NCI-H1930 (cell line): Measurements from ENCODE around the gene TAF6L.
"Not testable (repeated sequence)": the region's sequence is repeated elsewhere in the genome, so short reads cannot be mapped to it uniquely, and the experiment has no call there.

Experiments
- DNase-seq, 2 experiments: peaks; one replicate each; lab custom pipeline; 2025; lab: John Stamatoyannopoulos, UW

Gene TAF6L

DNA sequence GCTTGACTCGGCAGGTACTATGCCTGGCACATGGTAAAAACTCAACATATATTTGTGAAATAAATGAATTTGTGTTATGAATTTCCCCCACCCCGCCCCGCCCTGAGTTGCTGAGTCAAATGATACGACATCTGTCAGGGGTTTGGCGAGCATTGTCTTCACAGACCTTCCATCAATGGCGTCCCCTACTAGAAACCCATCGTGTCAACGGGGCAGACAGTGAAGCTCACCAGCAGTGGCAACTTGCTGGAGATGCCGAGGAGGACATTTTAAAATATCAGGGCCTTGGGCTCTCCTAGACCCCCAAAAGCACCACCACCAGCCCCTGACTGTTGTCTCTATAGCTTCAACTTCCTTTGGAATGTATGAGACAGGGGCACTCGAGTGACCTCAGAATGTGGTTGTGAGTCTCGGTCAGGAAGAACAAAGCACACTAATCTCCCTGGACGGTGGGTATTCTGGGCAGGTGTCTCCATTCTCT is 34.8 kb downstream of the TAF6L start:
- DNase-seq, result no peak

DNA sequence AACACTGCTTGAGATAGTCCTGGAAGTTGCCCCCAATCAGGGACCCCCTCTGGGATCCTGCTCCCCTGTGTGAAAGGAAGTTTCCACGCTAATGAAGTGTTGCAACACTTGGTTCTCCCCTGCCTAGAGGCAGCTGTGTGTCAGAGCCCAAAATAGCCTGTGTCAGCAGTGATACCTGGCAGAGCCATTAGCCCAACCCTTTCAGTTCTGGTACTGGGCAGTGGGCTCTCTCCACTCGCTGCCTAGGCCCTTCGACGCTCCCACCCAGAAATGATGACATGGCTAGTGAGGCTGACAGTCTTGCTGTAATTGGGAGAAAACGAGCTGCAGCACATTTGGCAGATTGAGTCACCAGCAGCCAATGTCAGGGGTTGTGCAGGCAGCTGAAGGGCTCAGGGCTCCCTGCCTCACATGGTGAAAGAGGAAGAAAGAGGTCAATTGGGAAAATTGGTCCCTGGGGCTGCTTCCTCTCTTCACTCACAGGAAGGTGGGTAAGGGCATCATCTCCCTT is 35.5 kb downstream of the TAF6L start:
- no peak for DNase-seq

DNA sequence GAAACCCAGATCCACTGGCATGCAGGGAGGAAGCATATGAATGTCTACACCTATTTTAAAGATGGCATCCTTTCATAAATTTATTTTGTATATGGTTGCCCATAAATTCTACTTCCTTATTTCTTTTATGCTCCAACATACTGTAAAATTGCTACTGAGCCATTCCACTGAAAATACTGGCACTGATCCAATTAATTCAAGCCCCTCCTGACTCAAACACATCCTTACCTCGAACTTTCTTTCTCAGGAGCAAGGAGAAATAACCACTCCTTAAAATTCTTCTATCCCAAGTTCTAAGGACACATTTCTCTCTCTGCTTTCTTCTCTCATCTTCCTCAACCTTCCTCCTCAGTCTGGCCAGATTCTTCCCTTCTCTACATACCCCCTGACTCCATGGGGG is 39.6 kb downstream of the TAF6L start:
- DNase-seq, result no peak

DNA sequence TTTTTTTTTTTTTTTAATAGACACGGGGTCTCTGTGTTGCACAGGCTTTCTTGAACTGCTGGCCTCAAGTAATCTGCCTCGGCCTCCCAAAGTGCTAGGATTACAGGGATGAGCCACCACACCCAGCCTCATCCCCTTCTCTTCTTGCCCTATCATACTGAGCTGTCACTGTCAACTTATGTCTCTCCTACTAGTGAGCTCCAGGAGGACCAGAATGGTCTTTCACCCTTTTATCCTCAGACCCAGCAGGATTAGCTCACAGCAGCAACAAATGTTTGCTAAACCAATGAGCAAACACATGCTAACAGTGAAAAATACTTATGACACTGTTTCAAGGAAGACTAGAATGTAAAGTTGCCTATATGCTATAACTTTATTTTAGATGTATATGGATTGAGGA is 40.5 kb downstream of the TAF6L start:
- DNase-seq, result no peak

DNA sequence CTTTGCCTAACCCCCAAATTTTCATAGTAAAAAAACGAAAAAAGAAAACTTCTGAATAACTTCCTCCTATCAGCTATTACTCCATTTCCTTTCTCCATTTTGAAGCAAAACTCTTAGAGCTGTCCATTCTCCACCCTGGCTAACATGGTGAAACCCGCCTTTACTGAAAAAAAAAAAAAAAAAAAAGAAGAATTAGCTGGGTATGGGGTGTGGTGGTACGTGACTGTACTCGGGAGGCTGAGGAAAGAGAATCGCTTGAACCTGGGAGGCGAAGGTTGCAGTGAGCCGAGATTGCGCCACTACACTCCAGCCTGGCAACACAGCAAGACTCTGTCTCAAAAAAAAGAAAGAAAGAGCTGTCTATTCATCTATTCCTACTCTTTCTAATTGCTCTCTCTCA is 45.4 kb downstream of the TAF6L start:
- no peak for DNase-seq

DNA sequence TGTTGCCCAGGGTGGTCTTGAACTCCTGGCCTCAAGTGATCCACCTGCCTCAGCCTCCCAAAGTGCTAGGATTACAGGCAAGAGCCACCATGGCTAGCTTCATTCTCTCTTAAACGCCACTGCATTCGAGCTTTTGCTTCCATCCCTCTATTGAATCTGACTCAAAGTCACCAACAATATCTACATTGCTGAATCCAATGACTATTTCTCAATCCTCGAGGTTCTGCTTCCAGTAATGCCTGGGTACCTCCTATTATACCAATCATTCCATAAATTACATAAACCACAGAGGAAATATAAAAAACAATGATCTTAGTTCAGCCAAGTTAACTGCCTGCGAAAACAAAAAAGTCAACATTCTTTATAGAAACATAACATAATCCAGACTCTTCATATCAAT is 45.9 kb downstream of the TAF6L start:
- no peak for DNase-seq

DNA sequence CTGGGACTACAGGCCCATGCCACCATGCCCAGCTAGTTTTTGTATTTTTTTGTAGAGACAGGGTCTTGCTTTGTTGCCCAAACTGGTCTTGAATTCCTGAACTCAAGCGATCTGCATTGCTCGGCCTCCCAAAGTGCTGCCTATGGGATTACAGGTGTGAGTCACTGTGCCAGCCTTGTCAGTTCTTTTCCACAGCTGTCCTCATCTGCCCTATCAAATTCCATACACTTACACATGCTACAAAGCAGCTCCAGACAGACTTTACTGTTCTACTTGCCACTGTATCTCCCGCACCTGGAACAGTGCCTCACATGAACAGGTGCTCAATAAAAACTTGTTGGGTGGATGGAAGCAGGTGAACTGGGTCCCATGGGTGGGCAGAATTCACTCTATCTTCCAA is 52.5 kb downstream of the TAF6L start:
- DNase-seq, result no peak

DNA sequence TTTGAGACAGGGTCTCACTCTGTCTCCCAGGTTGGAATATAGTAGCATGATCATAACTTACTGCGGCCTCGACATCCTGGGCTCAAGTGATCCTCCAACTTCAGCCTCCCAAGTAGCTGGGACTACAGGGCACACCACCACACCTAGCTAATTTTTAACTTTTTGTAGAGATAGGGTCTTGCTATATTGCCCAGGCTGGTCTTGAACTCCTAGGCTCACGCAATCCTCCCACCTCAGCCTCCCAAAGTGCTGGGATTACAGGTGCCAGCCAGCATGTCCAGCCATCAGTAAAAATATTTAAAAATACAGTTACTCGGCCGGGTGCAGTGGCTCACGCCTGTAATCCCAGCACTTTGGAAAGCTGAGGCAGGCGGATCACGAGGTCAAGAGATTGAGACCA is 56.9 kb downstream of the TAF6L start:
- DNase-seq, result not testable (repeated sequence)

DNA sequence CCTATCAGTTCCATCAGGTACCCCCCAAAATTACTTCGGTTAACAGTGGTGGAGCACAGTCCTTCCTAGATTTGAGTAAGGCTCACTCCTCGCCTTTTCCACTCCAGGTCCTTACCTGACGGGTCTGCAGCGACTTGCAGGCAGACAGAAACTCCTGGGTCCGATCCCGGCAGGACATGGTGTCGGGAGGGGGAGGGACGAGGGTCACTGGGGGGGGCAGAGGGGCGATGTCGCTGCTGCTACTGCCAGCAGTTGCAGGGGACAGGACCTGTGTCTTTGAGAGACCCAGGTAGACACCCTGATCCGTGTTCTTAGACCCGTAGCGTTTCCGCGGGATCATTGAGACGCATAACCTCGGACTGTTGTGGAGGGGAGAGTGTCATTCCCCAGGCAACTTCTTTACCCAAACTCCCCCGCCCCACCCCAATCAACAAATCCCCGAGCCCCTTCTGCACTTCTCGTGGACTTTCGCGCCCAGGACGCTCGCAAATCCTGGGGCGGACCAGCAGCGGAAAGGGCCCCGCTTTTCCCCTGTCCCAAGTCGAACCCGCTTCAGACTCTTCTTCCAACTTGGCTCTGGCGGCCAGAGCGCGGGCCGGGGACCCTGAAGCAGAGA is 59.8 kb downstream of the TAF6L start:
- DNase-seq, result no peak

DNA sequence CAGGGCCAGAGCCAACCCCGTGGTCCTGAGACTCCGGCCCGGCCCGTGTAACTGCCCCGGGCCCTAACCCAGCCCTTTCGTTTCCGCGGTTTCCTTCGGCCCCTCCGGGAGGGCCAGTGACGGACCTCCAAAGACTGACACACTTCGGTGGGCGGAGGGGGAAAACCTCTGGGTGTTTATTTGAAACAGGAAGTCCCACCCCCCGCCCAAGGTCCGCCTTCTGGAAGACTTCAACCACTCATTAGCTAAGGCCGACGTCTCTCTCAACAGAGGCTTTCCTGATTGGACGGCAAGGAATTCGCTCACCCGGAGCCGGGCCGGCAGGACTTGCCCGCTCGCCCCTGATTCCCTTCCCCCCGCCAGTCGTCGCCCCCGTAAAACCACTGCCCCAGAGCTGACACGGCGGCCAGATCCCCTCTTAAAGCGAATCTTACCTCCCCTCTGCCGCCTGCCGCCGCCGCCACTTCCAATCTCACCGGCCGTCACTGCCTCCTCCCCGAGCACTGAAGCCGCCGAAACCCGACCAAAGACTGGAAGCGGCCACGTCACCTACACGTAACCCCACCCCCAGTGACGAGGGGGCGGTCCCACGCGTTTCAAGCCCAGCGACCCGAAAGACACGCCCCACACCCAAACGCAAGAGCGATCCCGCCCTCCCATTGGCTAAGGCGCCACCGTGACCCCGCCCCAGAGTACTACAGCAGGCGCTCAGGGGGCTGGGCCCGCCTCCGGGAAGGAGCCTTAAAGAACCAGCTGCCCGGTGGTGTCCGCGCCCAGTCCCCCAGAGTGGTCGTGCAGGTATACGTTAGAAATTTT is 60.5 kb downstream of the TAF6L start, which contains the start of gene STX5:
Gene STX5 (minus strand): TSS at position 532 of the 816 bp plus-strand sequence. CDS start 808 bp downstream, outside the sequence.
- peak; percentile 95 to 97 for DNase-seq

DNA sequence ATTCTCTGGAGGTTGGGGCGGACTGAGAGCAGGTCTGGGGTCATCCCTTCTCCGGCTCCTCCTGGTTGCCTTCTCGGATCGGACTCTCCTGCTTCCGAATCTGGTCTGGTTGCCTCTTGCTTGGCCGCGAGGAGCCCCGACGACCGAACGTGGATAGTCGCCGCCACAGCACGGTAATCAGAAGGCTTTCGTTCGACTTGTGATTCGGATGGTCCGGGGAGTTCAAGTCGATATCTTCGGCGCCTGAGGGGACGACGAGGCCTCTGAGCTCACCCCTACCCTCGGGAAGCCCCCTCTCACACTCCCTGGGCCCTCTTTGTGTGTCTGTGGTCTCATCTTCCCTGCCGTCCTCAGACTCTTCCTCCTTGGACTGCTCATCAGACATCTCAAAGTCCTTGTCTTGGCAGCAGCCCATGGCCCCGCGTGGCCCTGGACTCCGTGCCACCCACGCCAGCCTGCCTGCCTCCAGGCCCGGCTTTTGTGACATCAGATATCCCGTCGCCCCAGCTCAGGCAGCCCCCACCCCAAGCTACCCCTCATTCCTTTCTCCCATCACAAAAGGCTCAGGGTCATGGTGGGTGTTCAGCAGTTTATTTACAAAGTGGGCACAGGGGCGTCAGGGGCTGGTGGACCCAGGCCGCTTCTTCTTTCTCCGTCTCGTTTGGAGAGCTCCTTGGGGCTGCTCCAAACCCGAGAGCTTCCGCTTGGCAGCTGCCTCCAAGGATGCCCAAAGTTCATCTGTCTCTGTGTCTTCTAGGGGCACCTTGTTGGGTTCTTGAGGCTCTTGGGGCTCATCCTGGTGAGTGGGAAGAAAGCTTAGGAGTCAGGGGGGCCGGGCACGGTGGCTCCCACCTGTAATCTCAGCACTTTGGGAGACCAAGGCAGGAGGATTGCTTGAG is 61.4 kb downstream of the TAF6L start, which contains the start of gene TEX54:
Gene TEX54 (minus strand): TSS at position 506 of the 899 bp plus-strand sequence.
- no peak for DNase-seq

DNA sequence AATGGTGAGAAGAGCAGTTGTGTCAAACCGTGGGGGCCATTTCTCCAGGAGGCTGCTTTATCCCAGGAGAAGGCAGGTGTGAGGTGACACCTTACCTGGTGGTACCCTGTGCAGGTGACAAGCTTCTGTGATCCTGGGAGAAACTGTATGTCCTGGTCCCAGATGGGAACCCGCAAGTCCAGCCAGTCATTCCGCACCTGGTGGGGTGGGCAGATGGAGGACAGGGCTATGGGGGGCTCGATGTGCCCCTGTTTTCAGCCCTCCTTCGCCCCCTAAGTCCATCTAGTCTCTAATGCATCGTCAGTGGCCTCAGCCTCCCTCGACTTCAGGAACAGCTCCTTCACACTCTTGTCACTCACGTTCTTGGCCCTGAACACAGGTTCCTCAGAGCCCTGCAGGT is 64.1 kb downstream of the TAF6L start:
- DNase-seq, result no peak
